ENCODE measurements around the gene HOXD3.

Gene HOXD3

DNA sequence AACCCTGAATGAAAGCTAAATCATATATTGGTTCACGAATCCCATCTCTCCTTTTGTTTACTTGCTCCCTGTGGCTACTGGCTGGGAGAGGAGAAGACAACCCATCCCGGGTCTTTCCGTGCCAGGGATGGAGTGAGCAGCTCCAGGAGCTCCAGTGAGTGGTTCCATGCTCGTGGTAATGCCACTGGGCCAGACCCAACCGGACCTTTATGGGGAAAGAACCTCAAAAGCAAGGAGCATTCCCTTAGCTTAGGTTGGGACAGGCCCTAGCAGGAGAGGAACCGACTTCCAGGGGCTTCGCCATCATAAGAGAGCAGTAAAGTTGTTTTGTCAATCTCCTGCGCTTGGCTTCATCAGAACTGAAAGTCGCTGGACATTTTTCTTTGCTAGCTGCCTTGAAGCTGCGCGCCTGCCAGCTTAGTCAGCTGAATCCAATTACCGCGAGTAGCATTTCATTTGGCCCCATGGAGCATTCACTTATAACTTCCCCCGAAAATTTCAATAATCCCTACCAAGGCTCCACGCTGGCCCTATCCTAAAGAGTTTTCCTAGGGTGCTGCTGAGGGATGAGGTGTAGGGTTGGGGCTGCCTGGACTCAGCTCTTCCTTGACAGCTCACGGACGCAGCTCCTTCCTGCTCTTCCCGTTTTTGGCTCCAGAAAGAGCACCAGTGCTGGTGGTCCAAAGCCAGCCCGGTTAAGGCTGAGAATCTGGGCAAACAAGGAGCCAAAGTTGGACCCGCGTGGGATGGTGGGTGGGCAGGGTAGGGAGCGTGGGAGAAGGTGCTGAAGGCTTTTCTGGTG, 4.9 kb downstream of the HOXD3 start:
- DNase-seq (ENCODE audit: low read depth in 4 of 4, low spot score in 1 of 4), result no peak

GRCh38 chr2:176162911-176163671, 6.0 kb downstream of the HOXD3 start:
- DNase-seq (ENCODE audit: low read depth in 4 of 4, low spot score in 1 of 4), result no peak

DNA sequence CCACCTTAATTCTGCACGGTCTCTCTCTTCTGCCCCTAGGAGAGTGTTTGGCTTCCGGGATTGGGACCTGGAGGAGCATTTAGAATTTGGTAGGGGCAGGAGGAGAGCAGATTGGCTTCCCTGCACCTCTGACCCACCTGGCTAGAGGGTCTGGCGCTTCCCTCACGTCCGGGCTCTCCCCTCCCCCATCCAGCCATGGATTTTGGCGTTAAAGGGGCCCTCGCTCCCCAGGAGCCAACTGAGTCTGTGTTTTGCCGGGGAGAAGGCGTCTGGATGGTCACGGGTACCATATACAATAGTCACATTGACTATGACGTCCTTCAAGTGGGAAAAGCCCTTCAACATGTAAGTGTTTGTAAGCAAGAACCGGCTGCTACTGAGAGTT, 6.6 kb downstream of the HOXD3 start:
- no peak for DNase-seq (ENCODE audit: low read depth in 4 of 4, low spot score in 1 of 4)

DNA sequence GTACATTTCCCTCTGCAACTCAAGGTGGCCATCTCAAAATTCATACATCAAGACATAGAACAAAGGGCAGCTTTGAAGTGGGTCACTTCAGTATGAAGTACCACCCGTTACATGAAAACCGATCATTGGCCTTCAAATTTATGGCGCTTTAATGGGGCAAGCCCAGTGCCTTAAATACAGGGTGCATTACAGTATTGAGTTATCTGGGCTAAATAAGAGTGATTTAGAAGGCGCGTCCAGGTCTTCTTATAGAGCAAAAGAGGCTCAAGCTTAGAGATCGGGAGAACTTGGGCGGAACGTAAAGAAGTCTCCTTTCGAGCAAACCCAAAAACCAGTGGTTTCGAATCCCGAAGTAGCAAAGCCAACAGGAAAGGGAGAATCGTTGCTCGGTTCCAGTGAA, 7.1 kb downstream of the HOXD3 start:
- DNase-seq (ENCODE audit: low read depth in 4 of 4, low spot score in 1 of 4), result no peak

- no peak for DNase-seq (ENCODE audit: low read depth in 4 of 4, low spot score in 1 of 4)
These were observed 7.7 kb downstream of the HOXD3 start for GRCh38 chr2:176164611-176165369.

DNA sequence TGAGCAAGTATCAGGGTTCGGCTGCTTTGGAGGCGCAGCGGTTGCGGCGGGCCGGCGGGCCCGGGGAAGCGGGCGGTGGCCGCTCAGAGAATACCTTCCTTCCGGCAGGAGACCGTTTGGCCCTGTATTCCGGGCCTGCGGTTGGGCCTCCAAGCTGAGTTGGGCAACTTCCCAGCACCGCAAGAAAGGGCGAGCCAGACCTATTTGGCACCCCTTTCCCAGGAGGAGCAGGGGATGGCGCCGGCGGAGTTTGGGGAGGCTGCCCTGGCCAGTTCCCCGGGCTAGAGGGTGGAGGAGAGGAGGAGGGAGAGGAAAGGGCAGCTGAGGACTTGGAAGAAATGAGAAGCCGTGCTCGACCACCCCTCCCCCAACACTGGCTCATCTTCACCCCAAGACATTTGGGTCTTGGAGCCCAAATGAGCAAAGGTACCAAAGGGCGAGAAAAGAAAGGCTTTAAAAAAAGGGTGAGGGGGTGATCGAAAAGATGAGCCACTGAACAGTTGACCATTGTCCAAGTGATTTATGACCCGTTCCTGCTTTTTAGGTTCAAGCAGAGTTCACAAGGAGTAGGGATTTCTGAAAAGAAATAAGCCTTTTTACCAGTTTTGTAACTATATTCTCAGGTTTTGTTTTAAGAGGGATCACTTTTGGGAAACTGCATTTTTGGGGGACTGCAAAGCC, 8.4 kb downstream of the HOXD3 start:
- no peak for DNase-seq (ENCODE audit: low read depth in 4 of 4, low spot score in 1 of 4)

DNA sequence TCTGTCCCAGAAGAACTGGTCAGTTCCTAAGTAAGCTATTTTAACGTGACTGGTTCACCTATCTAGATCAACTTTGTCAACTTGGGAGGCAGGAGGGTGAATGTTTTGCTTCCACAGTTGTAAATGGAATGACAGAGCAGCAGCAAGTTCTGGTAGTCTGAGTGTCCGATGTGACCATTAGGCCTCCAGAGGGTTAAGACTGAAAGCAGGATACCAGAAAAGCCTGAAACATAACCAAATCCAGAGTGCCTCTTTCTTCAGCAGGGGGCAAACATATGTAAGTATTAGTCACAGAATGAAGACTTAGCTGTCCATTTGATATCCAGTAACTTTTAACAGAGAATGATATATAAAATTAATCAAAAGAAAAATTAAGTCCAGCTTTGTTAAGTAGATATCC, 9.2 kb downstream of the HOXD3 start:
- no peak for DNase-seq (ENCODE audit: low read depth in 4 of 4, low spot score in 1 of 4)

GRCh38 chr2:176167398-176167797, 10.3 kb downstream of the HOXD3 start:
- DNase-seq (ENCODE audit: low read depth in 4 of 4, low spot score in 1 of 4), result no peak

DNA sequence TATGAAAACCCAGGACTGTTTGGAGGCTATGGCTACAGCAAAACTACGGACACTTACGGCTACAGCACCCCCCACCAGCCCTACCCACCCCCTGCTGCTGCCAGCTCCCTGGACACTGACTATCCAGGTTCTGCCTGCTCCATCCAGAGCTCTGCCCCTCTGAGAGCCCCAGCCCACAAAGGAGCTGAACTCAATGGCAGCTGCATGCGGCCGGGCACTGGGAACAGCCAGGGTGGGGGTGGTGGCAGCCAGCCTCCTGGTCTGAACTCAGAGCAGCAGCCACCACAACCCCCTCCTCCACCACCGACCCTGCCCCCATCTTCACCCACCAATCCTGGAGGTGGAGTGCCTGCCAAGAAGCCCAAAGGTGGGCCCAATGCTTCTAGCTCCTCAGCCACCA, 12.1 kb downstream of the HOXD3 start:
- no peak for DNase-seq (ENCODE audit: low read depth in 4 of 4, low spot score in 1 of 4)

- DNase-seq (ENCODE audit: low read depth in 4 of 4, low spot score in 1 of 4), result no peak
These were observed 12.6 kb downstream of the HOXD3 start for GRCh38 chr2:176169711-176170110.

DNA sequence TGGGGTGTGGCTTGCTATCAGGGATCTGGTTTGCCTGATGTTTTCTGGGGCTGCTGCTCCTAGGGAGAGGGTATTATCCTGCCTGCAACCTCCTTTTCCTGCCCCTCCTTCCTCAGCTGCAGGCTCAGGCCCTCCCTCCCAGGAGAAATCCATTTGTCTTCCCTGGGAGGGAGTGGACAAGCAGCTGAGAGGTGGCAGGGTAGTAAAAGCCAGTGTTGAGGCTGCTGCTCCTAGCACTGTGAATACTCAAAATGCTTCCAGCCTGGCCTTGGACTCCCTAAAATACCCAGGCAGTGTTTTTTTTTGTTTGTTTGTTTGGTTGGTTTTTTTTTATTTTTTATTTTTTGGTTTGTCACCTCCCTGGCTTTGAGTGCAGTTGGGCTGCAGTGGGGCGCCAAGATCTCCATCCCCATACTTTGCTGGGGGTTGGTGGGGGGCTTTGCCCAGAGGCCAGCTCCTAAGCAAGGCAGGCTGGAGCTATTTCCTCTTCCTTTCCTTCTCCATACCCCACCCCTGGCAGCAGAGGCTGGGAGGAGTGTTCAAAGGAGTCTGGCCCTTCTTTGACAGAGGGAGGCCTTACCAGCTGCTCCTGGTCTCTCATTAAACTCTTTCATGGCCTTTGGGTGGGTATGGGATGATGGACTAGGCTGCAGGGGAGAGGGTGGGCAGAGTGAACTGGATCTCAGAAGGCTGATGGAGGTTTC, 13.6 kb downstream of the HOXD3 start:
- no peak for DNase-seq (ENCODE audit: low read depth in 4 of 4, low spot score in 1 of 4)

DNA sequence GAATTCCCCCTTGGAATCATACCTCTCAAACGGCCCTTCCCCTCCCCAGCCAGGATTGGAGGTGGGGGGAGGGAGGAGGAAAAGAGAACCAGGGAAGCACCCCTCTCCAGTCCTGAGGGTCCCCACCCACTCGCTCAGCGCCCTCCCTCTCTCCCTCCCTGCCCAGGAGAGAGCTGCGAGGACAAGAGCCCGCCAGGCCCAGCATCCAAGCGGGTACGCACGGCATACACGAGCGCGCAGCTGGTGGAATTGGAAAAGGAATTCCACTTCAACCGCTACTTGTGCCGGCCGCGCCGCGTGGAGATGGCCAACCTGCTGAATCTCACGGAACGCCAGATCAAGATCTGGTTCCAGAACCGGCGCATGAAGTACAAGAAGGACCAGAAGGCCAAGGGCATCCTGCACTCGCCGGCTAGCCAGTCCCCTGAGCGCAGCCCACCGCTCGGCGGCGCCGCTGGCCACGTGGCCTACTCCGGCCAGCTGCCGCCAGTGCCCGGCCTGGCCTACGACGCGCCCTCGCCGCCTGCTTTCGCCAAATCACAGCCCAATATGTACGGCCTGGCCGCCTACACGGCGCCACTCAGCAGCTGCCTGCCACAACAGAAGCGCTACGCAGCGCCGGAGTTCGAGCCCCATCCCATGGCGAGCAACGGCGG, 14.4 kb downstream of the HOXD3 start:
- no peak for DNase-seq (ENCODE audit: low read depth in 4 of 4, low spot score in 1 of 4)

DNA sequence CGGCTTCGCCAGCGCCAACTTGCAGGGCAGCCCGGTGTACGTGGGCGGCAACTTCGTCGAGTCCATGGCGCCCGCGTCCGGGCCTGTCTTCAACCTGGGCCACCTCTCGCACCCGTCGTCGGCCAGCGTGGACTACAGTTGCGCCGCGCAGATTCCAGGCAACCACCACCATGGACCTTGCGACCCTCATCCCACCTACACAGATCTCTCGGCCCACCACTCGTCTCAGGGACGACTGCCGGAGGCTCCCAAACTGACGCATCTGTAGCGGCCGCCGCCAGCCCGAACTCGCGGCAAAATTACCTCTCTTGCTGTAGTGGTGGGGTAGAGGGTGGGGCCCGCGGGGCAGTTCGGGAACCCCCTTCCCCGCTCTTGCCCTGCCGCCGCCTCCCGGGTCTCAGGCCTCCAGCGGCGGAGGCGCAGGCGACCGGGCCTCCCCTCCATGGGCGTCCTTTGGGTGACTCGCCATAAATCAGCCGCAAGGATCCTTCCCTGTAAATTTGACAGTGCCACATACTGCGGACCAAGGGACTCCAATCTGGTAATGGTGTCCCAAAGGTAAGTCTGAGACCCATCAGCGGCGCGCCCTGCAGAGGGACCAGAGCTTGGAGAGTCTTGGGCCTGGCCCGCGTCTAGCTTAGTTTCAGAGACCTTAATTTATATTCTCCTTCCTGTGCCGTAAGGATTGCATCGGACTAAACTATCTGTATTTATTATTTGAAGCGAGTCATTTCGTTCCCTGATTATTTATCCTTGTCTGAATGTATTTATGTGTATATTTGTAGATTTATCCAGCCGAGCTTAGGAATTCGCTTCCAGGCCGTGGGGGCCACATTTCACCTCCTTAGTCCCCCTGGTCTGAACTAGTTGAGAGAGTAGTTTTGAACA, 15.1 kb downstream of the HOXD3 start:
- no peak for DNase-seq (ENCODE audit: low read depth in 4 of 4, low spot score in 1 of 4)

- DNase-seq (ENCODE audit: low read depth in 4 of 4, low spot score in 1 of 4), result no peak
These were observed 15.9 kb downstream of the HOXD3 start for GRCh38 chr2:176172895-176173566.

- no peak for DNase-seq (ENCODE audit: low read depth in 4 of 4, low spot score in 1 of 4)
These were observed 16.7 kb downstream of the HOXD3 start for GRCh38 chr2:176173567-176174381.

GRCh38 chr2:176174382-176174823, 17.3 kb downstream of the HOXD3 start:
- DNase-seq (ENCODE audit: low read depth in 4 of 4, low spot score in 1 of 4), result no peak

- DNase-seq (ENCODE audit: low read depth in 4 of 4, low spot score in 1 of 4), result no peak
These were observed 18.0 kb downstream of the HOXD3 start for GRCh38 chr2:176174824-176175708.
